HG03354 (cell line): ENCODE data around the gene AUH.

ENCODE experiments used
- ATAC-seq: cut with Tn5 transposase; IDR thresholded peaks from one replicate; pipeline ENCODE4 v1.9.1; 2021; ENCODE audit warnings: mild to moderate bottlenecking; ENCODE audit not compliant: unreplicated experiment, poor library complexity, severe bottlenecking

Gene AUH

GRCh38 chr9:91342575-91342974 lies 19.1 kb downstream of the AUH start:
- ATAC-seq = no peak

GRCh38 chr9:91341749-91342148 lies 20.0 kb downstream of the AUH start:
- ATAC-seq = no peak

DNA sequence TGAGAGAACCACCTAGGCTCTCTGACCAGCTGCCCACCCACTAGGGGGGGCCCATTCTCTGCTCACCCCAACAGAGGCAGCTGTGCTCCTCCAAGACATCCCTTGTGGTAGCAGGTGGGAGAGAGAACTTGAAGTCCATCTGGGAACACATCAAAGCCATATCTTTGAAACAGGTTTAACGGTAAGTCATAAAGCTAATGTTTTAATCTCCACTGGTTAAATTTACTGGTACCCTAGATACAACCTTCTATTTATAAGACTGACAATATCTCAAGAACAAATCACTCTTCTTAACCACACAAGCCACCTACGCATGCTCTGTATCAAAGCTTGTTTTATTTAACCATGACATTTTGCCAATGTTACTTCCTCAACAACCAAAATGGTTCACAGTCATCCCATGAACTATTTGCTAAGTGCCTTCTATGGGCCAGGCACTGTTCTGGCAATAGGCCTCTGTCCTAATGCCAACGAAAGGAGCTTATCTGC lies 20.4 kb downstream of the AUH start:
- no peak for ATAC-seq

- no peak for ATAC-seq
Observed at GRCh38 chr9:91340395-91340967, 21.2 kb downstream of the AUH start.

DNA sequence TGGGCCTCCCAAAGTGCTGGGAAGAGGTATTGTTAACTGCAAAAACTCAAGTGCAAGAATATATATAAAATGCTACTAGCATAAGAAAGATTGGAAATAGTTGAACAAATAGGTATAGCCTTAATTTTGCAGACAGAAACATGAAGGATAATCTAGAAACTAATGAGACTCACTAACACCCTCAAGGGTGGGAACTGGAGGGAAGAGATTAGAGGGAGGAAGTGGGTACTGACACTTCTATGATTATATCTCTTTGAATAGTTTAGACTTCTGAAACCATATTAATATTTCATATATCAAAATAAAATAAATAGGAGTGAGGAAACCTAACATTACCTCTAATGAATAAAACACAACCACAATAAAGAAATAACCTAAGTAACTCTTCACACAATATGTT lies 23.0 kb downstream of the AUH start:
- no peak for ATAC-seq

DNA sequence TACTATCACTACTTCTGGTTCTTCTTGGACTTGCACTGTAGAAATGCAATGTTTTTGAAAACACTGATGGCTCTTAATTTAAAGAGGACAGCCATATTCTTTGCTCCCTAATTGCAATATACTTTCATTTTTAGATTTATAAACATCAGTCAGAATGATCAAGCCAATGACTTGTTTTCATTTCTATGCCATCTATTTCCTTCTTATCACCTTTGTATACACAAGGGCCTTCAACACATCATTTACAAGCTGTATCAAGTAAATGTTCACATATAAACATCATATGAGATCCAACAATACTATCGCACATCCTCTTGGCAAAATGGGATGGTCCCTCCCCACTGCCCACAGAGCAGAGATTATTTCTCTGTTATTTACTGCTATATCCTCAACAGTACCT lies 24.9 kb downstream of the AUH start:
- no peak for ATAC-seq

- ATAC-seq = no peak
Observed at GRCh38 chr9:91334053-91334452, 27.7 kb downstream of the AUH start.

DNA sequence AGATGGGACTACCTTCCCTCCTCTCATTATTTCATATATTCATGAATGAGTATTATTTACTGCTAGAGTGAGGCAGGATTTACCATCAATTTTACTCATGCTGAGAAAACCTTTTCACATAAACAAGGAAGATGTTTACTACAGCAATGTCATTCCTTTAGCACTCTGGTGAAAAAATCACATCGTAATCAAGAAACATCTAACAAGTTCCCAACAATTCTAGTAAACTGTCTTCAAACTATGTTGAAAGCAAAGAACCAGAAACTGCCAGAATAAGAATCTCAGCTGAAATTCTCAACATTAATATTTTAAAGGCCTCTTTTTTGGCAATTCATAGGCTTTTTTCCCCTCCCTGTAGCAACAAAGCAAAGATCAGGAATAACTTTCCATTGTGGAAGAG lies 28.2 kb downstream of the AUH start:
- ATAC-seq = no peak

DNA sequence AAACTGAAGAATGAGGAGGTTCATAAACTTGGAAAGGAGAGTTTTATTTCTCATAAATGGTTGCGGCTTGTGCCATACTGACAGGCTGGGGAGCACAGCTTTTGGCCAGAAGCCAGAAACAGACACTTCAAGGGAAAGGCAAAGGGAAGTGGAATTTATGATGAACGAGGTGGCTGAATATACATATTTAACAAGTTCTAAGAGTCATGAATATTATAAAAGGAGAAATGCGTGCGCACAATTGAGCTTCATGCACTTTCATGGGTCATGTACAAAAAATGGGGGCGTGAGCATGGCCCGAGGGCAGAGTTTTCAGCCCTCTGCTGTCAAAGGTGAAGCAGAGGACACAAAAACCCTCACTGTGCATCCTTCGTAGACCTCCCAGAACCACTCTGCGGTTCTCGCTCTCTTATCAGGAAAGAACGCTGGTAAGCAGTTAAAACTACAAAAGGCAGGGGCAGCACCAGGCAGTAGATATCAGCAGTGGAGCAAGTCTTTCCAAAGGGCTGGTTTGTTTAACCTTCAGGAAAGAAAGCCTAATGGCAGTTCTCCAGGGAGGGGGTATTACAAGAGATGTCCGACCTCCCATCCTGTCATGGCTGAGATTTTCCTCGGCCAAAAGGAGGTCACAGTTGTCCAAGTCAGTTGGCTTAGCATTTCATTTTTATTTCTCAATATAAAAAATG lies 29.0 kb downstream of the AUH start:
- ATAC-seq = no peak

DNA sequence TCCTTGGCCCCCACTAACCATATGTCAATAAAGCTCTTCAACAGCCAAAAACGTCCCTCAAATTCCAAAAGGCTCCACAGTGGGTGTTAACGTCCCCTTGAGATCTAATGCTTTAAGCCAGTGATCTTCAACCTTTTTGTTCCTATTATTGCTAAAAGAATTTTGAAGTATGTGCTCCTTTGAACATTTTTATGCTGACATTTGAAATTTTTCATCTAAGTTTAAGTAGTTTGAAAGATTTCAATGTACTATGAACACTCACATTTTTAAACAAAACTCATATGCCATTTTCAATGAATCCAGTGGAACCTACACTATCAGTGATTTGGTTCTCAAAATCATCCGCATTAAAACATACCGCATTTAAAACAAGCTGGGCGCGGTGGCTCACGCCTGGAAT lies 29.9 kb downstream of the AUH start:
- no peak for ATAC-seq

- no peak for ATAC-seq
Observed at GRCh38 chr9:91328186-91328585, 33.5 kb downstream of the AUH start.

DNA sequence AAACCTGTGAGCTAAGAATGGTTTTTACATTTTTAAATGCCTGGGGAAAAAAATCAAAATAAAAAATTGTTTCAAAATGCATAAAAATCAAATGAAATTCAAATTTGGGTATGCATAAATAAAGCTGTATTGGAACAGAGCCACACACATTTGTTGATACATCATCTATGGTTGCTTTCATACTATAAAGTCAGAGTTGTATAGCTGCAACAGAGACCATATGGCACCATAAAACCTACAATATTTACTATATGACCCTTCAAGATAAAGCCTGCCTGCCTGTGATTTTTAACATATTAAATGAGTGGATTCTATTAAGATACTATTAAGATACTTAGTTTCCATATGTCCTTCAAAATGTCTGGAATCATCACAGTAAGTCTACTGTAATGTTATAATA lies 40.0 kb downstream of the AUH start:
- no peak for ATAC-seq

DNA sequence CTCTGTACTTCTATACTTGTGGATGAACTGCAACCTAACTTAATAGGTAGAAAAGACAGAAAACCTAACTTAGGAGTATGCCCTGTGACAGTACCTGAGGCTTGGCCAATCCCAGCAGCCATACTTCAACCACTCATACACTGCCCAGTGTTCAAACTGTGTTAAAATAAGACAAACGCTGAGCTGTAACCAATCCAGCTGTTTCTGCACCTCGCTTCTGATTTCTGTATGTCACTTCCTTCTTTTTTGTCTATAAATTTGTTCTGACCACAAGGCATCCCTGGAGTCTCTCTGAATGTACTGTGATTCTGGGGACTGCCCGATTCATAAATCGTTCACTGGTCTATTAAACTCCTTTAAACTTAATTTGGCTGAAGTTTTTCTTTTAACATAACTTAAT lies 41.4 kb downstream of the AUH start:
- no peak for ATAC-seq

DNA sequence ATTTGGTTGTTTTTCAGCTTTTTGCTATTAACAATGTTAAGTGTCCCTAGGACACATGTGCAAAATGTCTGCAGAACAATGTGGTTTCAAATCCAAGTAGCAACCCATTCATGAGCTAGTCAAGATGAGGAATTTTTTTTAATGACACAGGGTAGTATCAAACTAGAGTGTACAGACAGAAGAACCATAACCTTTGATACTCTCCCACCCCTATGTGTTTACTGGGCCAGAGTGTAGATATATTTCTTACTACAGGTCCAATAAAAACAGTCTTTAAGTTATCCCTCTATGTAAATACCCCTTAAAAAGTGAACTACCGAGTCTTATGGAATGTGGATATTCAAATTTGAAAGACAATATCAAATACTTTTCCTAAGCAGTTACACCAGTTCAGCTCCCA lies 45.6 kb downstream of the AUH start:
- ATAC-seq = no peak

GRCh38 chr9:91315191-91315590 lies 46.5 kb downstream of the AUH start:
- ATAC-seq = no peak

DNA sequence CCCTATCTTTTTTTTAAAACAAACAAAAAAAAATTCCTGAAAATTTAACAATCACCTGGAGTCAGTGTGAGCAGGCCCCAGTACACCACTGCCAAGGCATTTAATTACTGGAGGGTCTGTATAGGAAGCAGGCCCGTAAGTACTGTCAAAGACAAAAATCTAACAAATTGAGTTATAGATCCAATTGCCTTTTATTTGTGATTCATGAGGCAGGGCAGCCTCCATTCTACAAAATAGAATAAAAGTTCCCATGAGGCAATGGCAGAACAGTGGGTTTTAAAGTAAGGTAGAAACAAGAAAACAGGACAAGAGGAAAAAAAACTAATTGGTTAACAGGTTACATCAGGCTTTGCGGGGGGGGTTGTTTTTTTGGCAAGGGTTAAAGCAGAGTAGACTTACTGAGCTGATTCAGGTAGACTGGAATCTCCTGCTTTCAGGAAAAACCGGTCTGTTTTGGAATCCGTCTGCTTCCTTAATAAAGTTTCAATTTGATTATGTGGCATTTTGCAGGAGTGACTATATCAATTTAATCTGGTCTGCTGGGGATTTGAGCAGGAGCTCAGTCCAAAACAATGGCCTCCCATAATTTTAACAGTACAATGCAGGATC lies 48.9 kb downstream of the AUH start:
- no peak for ATAC-seq

DNA sequence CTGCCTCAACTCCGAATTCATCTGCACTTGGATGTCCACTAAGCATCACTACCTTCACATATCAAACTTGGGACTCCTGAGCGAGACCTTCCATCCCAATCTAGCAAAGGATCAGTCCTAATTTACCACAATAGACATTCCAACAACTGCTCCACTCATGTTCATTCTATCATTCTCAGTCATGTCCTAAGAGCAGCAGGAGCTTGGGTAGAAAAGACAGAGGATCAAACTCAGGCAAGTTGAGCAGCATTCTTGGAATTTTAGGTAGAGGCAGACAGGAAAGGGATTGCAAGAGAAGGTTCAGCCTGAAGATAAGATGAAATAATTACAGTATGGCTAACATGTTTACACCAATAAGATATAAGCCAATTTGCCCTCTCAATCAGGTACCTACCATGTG lies 51.7 kb downstream of the AUH start:
- no peak for ATAC-seq

- ATAC-seq = no peak
Observed at GRCh38 chr9:91308191-91308590, 53.5 kb downstream of the AUH start.

GRCh38 chr9:91307279-91307678 lies 54.4 kb downstream of the AUH start:
- no peak for ATAC-seq

DNA sequence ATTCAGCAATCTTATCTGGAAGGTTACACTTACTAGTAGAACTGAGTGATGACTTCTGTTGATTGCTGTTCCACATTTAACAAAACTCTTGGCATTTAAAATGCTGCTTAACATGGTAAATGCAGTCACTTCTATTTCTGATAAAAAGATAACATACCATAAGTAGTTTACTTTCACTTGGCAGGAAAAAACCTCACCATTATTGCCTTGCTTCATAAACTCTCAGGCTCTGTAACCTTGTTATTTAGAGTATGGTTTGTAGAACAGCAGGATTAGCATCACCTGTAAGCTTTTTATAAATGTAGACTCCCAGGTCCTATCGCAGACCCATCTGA lies 55.5 kb downstream of the AUH start:
- ATAC-seq = no peak

DNA sequence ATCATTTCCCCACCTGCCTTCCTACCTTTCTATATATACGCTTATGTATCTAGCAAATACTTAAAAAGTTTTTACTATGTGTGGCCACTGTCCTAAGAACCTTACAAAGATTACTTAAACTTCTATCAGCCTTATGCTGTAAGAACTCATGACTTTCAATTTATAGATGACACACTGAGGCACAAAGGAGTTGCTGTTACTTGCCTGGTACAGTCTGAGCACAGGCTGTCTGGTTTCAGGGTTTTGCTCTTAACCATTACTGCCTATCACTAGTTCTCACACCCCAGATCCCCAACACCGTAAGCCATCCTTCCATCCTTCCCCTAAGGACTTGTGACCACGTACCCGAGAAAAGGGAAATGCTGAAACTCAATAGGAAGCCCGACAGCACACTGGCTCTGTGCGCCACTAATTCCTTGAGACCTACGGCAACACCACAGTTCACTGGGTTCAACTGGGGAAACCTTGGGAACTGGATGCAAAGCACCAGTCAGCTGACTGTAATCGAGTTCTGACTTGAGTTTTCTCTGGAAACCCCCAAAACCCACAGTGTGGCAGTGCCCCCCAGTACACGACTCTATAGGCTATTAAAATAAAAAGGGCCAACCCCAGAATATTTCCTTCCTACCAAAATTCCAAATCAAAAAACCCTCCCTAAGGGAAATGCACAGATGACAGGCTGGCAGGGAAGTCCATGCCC lies 56.0 kb downstream of the AUH start:
- no peak for ATAC-seq
